C4-2B (cell line): ENCODE data around the gene LIN7B.

Experiments
- H3K27ac ChIP-seq: fragments of 450-650 bp; 2 replicates; pipeline ENCODE4 v1.5.1; 2017
- ZFX ChIP-seq: fragments of 450-650 bp; IDR thresholded peaks from 2 replicates; pipeline ENCODE4 v1.6.1; 2017
- TF ChIP-seq, protein P1 (sequence below): fragments of 450-650 bp; conservative IDR thresholded peaks from 2 replicates; pipeline ENCODE4 v1.5.1; 2017; ENCODE audit warnings: mild to moderate bottlenecking

Gene LIN7B

GRCh38 chr19:49113762-49114629 is at the start of gene LIN7B:
LIN7B (plus strand) TSS chr19:49114370; CDS start chr19:49114405, 35 bp downstream.
- TF ChIP-seq, protein P1, sequence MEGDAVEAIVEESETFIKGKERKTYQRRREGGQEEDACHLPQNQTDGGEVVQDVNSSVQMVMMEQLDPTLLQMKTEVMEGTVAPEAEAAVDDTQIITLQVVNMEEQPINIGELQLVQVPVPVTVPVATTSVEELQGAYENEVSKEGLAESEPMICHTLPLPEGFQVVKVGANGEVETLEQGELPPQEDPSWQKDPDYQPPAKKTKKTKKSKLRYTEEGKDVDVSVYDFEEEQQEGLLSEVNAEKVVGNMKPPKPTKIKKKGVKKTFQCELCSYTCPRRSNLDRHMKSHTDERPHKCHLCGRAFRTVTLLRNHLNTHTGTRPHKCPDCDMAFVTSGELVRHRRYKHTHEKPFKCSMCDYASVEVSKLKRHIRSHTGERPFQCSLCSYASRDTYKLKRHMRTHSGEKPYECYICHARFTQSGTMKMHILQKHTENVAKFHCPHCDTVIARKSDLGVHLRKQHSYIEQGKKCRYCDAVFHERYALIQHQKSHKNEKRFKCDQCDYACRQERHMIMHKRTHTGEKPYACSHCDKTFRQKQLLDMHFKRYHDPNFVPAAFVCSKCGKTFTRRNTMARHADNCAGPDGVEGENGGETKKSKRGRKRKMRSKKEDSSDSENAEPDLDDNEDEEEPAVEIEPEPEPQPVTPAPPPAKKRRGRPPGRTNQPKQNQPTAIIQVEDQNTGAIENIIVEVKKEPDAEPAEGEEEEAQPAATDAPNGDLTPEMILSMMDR = peak; percentile 59
- TF ChIP-seq ZFX = no peak
- peak within 1 kb of the TSS; percentile 71 for H3K27ac ChIP-seq

DNA sequence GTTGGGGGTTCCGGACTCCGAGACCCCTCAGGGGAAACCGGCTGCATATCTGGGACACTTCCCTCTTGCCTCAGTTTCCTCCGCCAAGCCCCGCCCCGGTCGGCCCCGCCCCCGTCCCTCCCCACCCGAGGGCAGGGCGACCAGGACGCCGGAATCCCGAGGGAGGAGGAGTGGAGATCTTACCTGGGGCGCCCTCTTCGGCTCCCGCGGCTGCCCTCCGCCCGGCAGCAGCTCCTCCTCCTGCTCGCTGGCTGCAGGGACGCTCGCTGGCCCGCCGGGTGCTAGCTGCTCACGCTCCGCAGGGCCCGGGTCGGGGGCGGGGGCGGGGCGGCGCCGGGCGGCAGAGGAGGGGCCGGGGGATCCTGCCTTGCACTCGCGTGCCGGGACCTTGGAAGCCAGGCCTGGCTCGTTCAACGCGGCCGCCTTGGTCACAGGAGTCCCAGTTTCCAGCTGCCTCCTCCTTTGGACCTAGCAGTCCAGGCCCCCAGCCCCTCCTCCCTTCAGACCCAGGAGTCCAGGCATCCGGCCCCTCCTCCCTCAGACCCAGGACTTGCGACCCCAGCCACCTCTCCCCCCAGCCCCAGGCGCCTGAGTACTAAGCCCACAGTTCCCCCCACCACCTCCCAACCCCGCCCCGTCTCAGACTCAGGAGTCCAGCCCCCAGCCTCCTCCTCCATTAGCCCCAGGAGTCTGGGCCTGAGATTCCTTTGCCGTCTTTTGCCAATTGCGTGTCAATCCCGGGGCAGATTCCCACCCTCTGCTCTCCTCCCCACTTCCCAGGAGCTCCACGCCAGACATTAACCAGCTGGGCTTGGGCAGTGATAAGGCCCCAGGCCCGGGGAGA is 49.2 kb upstream of the LIN7B start, which contains the start of gene NTF4:
Gene NTF4, minus strand, starts transcription at position 51 of the 844 bp plus-strand sequence. CDS start 2,821 bp downstream, outside the sequence.
- peak within 1 kb of the TSS; percentile 29; the same call in 1 of the 2 replicates for H3K27ac ChIP-seq
- TF ChIP-seq, protein P1 = no peak
- no peak for TF ChIP-seq ZFX

DNA sequence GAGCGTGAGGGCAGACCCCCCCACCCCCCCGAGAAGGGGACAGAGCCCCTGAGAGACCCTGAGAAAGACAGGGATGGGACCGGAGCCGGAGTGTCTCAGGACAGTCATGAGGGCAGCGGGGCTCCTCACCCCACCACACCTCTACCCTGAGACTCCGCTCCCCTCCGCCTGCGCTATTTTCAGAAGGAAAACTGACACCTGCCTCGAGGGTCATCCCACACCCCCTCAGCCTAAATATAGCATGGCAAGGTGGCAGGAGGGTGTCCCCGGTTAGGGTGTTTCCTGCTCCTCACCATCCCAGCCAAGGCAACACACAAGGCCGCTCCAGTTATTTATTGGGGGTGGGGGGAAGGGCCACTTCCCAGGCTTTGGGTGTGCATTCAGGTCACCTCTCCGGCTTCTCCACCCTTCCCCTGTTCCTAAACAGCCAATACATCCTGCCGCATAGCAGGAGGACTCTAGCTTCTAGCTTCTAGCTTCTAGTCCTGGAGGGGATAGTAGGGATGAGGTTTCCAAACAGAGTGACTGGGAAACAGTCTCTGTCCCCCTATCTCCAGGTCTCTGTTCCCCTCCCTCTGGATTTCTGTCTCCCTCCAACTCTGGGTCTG is 48.2 kb upstream of the LIN7B start:
- H3K27ac ChIP-seq = no peak overlapping the region
- TF ChIP-seq, protein P1 = no peak
- no peak for TF ChIP-seq ZFX

DNA sequence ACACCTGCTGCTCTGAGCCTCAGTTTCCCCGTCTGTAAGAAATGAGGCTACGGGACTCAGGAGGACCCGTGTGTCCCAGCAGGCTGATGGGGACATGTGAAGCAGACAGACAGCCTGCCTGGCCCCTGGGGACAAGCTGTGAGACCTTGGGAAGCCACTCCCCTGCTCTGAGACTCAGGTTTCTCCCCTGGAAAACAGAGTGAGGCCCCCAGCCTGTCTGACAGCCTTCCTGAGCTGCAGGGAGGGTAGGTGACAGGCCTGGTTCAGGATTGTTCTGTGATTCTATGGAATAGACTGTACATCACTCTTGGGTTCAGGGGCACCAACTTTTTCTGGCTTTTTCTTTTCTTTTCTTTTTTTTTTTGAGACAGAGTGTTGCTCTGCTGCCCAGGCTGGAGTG is 46.6 kb upstream of the LIN7B start:
- TF ChIP-seq ZFX = no peak
- TF ChIP-seq, protein P1 = no peak
- H3K27ac ChIP-seq = no peak overlapping the region

DNA sequence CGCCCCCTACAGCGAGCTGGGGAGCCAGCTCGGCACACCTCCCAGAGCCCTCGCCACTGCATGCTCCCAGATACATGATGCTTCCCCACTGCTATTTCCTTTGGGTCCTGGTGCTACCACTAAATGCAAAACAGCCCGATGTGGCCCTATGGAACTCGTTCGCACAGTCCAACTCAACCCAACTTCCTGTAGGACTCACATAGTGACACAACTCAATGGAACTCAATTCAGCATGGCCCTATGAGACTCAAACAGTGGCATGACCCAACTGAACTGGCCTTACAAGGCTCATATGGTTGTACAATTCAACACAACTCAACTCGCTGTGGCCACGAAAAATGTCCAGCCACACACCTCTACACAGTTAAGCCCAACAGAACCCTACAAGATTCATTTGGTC is 45.1 kb upstream of the LIN7B start:
- H3K27ac ChIP-seq = no peak overlapping the region
- TF ChIP-seq ZFX = no peak
- TF ChIP-seq, protein P1 = no peak

DNA sequence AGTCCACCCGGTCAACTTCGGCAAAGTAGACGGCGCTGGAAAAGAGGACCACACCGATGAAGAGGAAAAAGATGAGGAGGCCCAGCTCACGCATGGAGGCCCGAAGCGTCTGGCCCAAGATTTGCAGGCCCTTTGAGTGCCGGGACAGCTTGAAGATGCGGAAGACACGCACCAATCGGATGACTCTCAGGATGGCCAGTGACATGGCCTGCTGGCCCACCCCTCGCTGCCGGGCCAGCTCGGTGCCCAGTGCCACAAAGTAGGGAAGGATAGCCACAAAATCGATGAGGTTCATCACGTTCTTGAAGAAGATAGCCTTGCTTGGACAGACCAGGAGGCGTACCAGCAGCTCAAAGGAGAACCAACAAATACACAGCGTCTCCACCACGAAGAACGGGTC is 43.8 kb upstream of the LIN7B start:
- no peak overlapping the region for H3K27ac ChIP-seq
- no peak for TF ChIP-seq ZFX
- TF ChIP-seq, protein P1 = no peak
